CD14-positive monocyte (primary cell): ENCODE data around the gene LRG1. TPM values are rescaled to one million over a fixed set of nuclear protein-coding genes. Genes with fewer than 3 reads are reported as not detected.
A peak's percentile ranks its signal among the peaks of the same experiment; 100 is the strongest.

Experiments
- DNase-seq, 3 donors: peaks; one replicate each; pipeline ENCODE4 v3.0.0-alpha.2; 2011 to 2022
- H2AFZ ChIP-seq: 2 replicates; pipeline ENCODE4 v1.6.0; 2012; ENCODE audit warnings: mild to moderate bottlenecking, low read depth, low read length, inconsistent platforms; ENCODE audit not compliant: insufficient read depth, poor library complexity, severe bottlenecking
- H3K27ac ChIP-seq, 2 donors: 1 replicate in 1 of 2; 2 replicates in 1 of 2; pipeline ENCODE4 v1.5.1; 2012 to 2013; ENCODE audit warnings: low read length in 2 of 2, control low read depth in 1 of 2, inconsistent platforms in 1 of 2, low read depth in 1 of 2, mild to moderate bottlenecking in 1 of 2
- H3K27me3 ChIP-seq, 2 donors: one replicate each; pipeline versions ENCODE4 v1.6.0 to v1.6.1; 2011 to 2013; ENCODE audit warnings: low read length in 2 of 2; ENCODE audit not compliant: control insufficient read depth in 2 of 2, insufficient read depth in 2 of 2
- H3K36me3 ChIP-seq, 2 donors: replicated peaks in 1 of 2; 1 replicate in 1 of 2; 2 replicates in 1 of 2; pipeline versions ENCODE4 v1.5.1 to v1.6.1; 2012 to 2013; ENCODE audit warnings: low read length in 2 of 2, control low read depth in 1 of 2, inconsistent platforms in 1 of 2, mild to moderate bottlenecking in 1 of 2; ENCODE audit not compliant: insufficient read depth in 2 of 2, control insufficient read depth in 1 of 2
- H3K4me1 ChIP-seq, 2 donors: 1 replicate in 1 of 2; 2 replicates in 1 of 2; pipeline versions ENCODE4 v1.5.1 to v1.6.1; 2012 to 2013; ENCODE audit warnings: low read length in 2 of 2, control low read depth in 1 of 2, inconsistent platforms in 1 of 2, mild to moderate bottlenecking in 1 of 2, moderate library complexity in 1 of 2; ENCODE audit not compliant: insufficient read depth in 2 of 2, control insufficient read depth in 1 of 2
- H3K4me2 ChIP-seq: replicated peaks from 2 replicates; pipeline ENCODE3; 2012; ENCODE audit warnings: low read length, moderate library complexity, mild to moderate bottlenecking; ENCODE audit not compliant: poor library complexity, severe bottlenecking; ENCODE audit errors: extremely low read depth
- H3K4me3 ChIP-seq, 3 experiments: fragments of 200-600 bp in 1 of 3; sonication (generic) in 1 of 3; replicated peaks in 1 of 3; 1 replicate in 2 of 3; 2 replicates in 1 of 3; pipeline ENCODE4 v1.5.1; 2011 to 2013; ENCODE audit warnings: low read length in 3 of 3, mild to moderate bottlenecking in 3 of 3, control low read depth in 2 of 3, low read depth in 2 of 3, inconsistent platforms in 1 of 3, moderate library complexity in 1 of 3
- H3K79me2 ChIP-seq: 2 replicates; pipeline ENCODE4 v1.6.0; 2012; ENCODE audit warnings: mild to moderate bottlenecking, control low read depth, inconsistent platforms, low read length, moderate library complexity; ENCODE audit not compliant: insufficient read depth
- H3K9ac ChIP-seq: 2 replicates; pipeline ENCODE4 v1.6.0; 2017; ENCODE audit warnings: low read length, mild to moderate bottlenecking; ENCODE audit not compliant: insufficient read depth, poor library complexity, severe bottlenecking
- H3K9me3 ChIP-seq, 2 donors: replicated peaks in 1 of 2; 1 replicate in 1 of 2; 2 replicates in 1 of 2; pipeline versions ENCODE4 v1.5.1 to v1.6.1; 2012 to 2013; ENCODE audit warnings: low read length in 2 of 2, control low read depth in 1 of 2; ENCODE audit not compliant: control insufficient read depth in 1 of 2, insufficient read depth in 1 of 2
- H4K20me1 ChIP-seq: 2 replicates; pipeline ENCODE4 v1.6.0; 2012; ENCODE audit warnings: mild to moderate bottlenecking, low read length, control low read depth, moderate library complexity; ENCODE audit not compliant: insufficient read depth
- H3K27ac Mint-ChIP-seq, 7 donors: one replicate each; pipeline ENCODE4 v1.8.0; 2020; ENCODE audit warnings: mild to moderate bottlenecking in 7 of 7, mixed read lengths in 7 of 7, moderate library complexity in 6 of 7, inconsistent platforms in 2 of 7
- H3K27me3 Mint-ChIP-seq, 3 donors: one replicate each; pipeline ENCODE4 v1.8.0; 2021 to 2022; ENCODE audit warnings: low read depth in 3 of 3, mild to moderate bottlenecking in 3 of 3, mixed read lengths in 3 of 3, moderate library complexity in 3 of 3, inconsistent platforms in 1 of 3
- H3K36me3 Mint-ChIP-seq, 2 donors: one replicate each; pipeline ENCODE4 v1.8.0; 2020; ENCODE audit warnings: mixed read lengths in 2 of 2, inconsistent platforms in 1 of 2, mild to moderate bottlenecking in 1 of 2
- H3K4me1 Mint-ChIP-seq: one replicate; pipeline ENCODE4 v1.8.0; 2020; ENCODE audit warnings: mild to moderate bottlenecking, mixed read lengths
- H3K4me3 Mint-ChIP-seq, 2 donors: one replicate each; pipeline ENCODE4 v1.8.0; 2020; ENCODE audit warnings: mild to moderate bottlenecking in 2 of 2, mixed read lengths in 2 of 2, moderate library complexity in 1 of 2
- H3K9me3 Mint-ChIP-seq, 7 donors: one replicate each; pipeline ENCODE4 v1.8.0; 2020 to 2022; ENCODE audit warnings: mixed read lengths in 7 of 7, mild to moderate bottlenecking in 6 of 7, moderate library complexity in 6 of 7, inconsistent platforms in 2 of 7
- CTCF ChIP-seq: fragments of 200-600 bp; IDR thresholded peaks from one replicate; pipeline ENCODE4 v1.8.0; 2022; ENCODE audit warnings: antibody characterized with exemption, mild to moderate bottlenecking
- WGBS: methylation state at CpG from one replicate; pipeline ENCODE4 v1.1.5; 2013; ENCODE audit warnings: missing lambda C conversion rate; ENCODE audit not compliant: insufficient coverage; 5-methylcytosine and 5-hydroxymethylcytosine counted together
- intact Hi-C, 2 donors: fragments of 100-400 bp; cut with micrococcal nuclease; formaldehyde crosslinking; loops; one replicate each; pipeline versions ENCODE4 v1.15.0 to v1.15.1; 2023
- polyA plus RNA-seq, 3 donors: library from polyadenylated mRNA; depleted of rRNA in 1 of 3; unstranded in 2 of 3; stranded (reverse) in 1 of 3; fragments of 300-500 nt in 2 of 3; fragments of >200 nt in 1 of 3; fragmentation: Illumina TruSeq in 2 of 3; gene quantifications; 1 replicate in 2 of 3; 2 replicates in 1 of 3; pipeline ENCODE4 v1.2.3, GENCODE V29; 2012 to 2021

Gene LRG1
- polyA plus RNA-seq, 3 donors: 5.5 to 50.1 (median 9.6) TPM

GRCh38 chr19:4582980-4583842 lies 43.4 kb upstream of the LRG1 start:
- TF ChIP-seq CTCF: no peak
- peaks cover 3 to 4% of the 10 kb centered on the region in 2 donors for H3K36me3 Mint-ChIP-seq
- Histone ChIP-seq H3K27ac (no peak overlapping the region), H3K4me3 (no peak overlapping the region), H3K9ac (no peak overlapping the region), H3K4me2 (no peak overlapping the region), H4K20me1 (no peaks in the 10 kb centered on the region), H3K36me3 (no peaks in the 10 kb centered on the region), H2AFZ (no peak overlapping the region), H3K9me3 (peaks cover 0 to 30% of the 10 kb centered on the region in 2 donors), H3K4me1 (peaks cover 10% of the 10 kb centered on the region in 2 donors), H3K79me2 (no peaks in the 10 kb centered on the region), H3K27me3 (peaks cover 45 to 84% of the 10 kb centered on the region in 2 donors)
- WGBS: 8% methylated on average over 13 of the region's 16 CpGs
- H3K27me3 Mint-ChIP-seq: peaks cover 77 to 87% (median 82%) of the 10 kb centered on the region in 3 donors
- peaks cover 0 to 22% (median 8%) of the 10 kb centered on the region in 7 donors for H3K9me3 Mint-ChIP-seq
- H3K4me1 Mint-ChIP-seq: no peaks in the 10 kb centered on the region
- DNase-seq: no peak
- H3K4me3 Mint-ChIP-seq: peak overlapping the region in 1 of 2 donors; percentile 51
- no peak overlapping the region for H3K27ac Mint-ChIP-seq
- intact Hi-C loops: no loop called here

- no peak for DNase-seq
- H4K20me1 ChIP-seq: no peaks in the 10 kb centered on the region
- peaks cover 0 to 30% of the 10 kb centered on the region in 2 donors for H3K9me3 ChIP-seq
- H3K27ac ChIP-seq: no peak overlapping the region
- no peaks in the 10 kb centered on the region for H3K36me3 ChIP-seq
- WGBS: 36% methylated on average over 20 of the region's 57 CpGs
- no peak overlapping the region for H3K4me3 ChIP-seq
- intact Hi-C loops: no loop called here
- Mint-ChIP-seq H3K4me3 (peak overlapping the region in 1 of 2 donors; percentile 84), H3K4me1 (no peaks in the 10 kb centered on the region), H3K27me3 (peaks cover 77 to 95% (median 78%) of the 10 kb centered on the region in 3 donors), H3K27ac (no peak overlapping the region), H3K36me3 (peaks cover 3 to 4% of the 10 kb centered on the region in 2 donors), H3K9me3 (peaks cover 2 to 22% (median 8%) of the 10 kb centered on the region in 7 donors)
- H3K27me3 ChIP-seq: peaks cover 45 to 91% of the 10 kb centered on the region in 2 donors
- no peak overlapping the region for H2AFZ ChIP-seq
- no peak overlapping the region for H3K4me2 ChIP-seq
- peaks cover 10% of the 10 kb centered on the region in 2 donors for H3K4me1 ChIP-seq
- H3K79me2 ChIP-seq: no peaks in the 10 kb centered on the region
- H3K9ac ChIP-seq: no peak overlapping the region
- no peak for TF ChIP-seq CTCF
These were observed 42.1 kb upstream of the LRG1 start for GRCh38 chr19:4581666-4582553.
